HG03045 (cell line): ENCODE measurements around the gene NAXE.
"Not testable (repeated sequence)": the region's sequence is repeated elsewhere in the genome, so short reads cannot be mapped to it uniquely, and the experiment has no call there.

Experiments used
- ATAC-seq: cut with Tn5 transposase; IDR thresholded peaks from one replicate; pipeline ENCODE4 v1.9.1; 2021; ENCODE audit warnings: mild to moderate bottlenecking, moderate library complexity; ENCODE audit not compliant: unreplicated experiment

Gene NAXE

DNA sequence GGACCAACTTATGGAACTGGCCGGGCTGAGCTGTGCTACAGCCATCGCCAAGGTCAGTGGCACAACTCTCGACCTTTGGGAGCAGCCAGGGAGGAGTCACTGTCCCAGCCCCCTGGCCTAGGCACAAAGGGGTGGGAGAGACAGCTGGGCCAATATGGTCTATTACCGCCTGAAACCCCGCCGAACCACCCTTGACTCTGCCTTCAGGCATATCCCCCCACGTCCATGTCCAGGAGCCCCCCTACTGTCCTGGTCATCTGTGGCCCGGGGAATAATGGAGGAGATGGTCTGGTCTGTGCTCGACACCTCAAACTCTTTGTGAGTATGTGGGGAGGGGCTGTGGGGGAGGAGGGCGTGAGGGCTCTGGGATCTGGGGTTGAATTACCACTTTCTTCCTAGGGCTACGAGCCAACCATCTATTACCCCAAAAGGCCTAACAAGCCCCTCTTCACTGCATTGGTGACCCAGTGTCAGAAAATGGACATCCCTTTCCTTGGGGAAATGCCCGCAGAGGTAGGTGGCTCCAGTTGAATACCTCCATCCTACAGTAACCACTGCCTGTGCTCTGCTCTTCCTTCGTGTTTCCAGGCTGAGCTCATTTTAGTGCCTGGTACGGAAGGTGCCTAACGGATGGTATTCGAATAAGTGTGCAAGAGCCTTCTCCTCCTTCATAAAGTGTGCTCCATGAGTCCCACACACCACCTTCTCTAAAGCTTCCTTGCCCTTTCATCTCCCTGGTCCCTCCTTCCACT is 758 bp downstream of the NAXE start:
- ATAC-seq = no peak

DNA sequence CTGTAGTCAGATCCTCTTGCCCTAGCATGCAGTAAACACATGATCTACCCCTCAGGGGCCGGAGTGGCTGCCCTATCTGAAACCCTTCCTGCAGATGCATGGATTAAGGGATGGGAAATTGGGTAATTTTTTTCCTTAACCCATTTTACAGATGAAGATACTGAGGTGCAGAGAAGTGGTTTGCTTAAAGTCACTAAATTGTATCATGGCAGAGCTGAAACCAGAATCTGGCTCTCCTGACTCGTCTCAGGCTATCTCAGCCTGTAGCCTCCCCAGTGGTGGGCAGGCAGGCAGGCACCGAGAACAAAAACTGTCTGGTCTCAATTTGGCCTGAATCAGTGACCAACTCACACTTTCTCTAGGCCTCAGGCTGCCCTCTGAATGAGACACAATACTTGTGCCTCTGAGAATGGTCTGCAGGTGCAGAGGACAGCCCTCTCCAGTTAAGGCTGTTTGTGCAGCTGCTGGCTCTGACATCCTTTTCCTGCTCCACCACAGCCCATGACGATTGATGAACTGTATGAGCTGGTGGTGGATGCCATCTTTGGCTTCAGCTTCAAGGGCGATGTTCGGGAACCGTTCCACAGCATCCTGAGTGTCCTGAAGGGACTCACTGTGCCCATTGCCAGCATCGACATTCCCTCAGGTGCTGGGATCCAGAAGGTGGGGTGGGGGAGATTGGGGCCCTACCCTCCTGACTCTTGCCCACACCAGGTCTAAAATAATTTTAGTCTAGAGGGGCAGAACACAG is 1.5 kb downstream of the NAXE start:
- ATAC-seq = no peak

DNA sequence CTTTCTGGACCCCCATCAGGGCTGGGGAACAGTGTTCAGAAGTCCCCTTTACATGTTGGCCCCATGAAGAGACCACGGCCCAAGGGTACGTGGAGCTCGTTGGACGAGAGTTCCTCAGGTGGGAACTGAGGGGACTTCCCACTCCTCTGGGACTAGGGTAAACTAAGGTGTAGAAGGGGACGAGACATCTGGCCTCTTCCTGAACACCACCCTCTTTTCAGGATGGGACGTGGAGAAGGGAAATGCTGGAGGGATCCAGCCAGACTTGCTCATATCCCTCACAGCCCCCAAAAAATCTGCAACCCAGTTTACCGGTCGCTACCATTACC is 2.0 kb downstream of the NAXE start:
- no peak for ATAC-seq

DNA sequence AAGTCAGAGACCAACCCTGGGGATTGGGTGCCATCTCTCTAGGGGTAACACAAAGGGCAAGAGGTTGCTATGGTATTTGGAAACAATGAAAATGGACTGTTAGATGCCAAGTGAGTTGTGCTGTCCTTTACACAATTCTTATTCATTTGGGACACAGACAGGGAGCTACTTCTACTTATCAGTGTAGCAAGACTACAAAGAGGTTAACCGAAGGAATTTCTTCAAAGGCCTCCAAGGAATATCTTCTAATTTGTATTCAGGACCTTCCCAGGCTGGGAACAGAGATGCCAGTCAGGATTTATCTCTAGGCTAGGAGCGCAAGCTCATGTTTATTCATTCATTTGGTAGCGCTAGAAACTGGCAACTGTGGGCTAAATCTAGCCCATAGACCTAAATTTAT is 2.6 kb downstream of the NAXE start:
- ATAC-seq = no peak

DNA sequence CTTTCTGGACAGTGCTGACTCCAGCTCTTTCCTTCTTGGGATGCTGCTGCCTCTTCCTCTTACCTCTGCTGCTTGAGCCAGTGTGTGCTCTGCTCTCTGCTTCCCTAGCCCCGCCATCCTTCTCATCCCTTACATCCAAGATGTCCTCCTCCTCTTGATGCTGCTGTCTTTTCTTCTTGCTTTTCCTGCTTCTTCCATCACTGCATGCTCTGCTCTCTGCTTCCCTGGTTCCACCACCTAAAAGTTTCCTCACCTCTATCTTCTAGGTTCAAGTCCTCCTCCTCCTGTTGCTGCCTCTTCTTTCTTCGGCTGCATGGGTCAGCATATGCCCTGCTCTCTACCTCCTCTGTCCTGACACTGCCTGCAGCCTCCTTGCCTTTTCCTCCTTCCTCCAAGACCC is 3.4 kb downstream of the NAXE start:
- ATAC-seq = no peak

DNA sequence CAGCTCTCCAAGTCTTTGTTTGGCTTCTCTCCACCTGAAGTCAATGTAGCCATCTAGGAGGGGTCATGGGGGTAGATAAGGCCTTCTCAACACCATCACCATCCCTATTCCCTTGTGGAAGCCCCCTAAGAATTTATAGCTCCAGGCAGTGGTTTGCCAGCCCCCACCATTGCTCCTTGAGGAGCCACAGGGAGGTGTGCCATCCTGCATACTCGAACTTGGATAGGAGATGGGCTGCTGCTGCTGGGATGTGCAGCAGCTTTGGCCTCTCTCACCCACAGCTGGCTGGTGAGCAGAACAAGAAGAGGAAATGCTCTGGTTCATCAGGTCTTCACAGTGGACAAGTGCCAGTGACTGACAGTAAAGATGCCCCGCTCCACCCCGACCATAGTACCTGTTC is 4.8 kb downstream of the NAXE start:
- ATAC-seq = no peak

DNA sequence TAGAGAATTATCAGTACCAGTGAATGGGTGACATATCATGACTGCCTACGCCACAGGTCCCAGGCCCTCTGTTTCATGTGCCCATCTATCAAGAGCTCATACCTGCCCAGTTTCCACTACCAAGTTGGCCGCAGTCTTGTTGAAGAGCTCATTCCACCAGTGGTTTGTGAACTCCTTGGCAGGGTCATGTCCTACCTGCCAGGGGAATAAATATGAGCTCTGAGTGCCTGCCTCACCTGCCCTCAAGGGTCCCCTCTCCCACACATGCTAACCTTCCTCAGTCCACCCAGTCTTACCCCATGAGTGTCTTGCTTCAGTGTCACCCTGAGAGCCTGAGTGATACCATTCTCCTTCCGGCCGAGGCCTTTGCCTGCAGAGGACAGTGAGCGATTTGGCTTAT is 6.5 kb downstream of the NAXE start:
- ATAC-seq = no peak

DNA sequence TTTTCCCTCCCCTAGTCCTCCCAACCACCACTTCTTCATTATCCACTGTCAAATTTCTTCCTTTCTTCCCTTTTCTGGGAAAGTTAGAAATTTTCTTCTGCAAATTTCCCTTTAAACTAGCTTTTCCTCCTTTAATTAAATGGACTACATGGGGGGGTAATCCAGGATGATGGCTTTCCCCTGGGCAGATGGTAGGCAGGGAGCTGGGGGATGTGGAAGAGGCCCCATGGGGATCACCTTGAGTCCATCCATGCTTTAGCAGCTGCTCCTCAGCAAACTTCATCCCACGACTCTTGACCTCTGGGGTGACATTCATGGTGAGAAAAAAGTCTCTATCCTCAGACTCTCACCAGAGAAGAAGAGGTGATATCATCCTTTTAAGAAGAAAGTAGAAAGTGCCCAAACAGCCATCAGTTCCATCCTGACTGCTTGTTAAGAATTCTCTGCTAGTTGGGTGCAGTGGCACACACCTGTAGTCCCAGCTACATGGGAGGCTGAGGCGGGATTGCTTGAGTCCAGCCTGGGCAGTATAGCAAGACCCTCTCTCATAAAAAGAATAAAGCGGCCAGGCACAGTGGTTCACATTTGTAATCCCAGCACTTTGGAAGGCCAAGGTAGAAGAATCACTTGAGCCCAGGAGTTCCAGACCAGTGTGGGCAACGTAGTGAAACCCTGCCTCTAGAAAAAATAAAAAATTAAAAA is 7.3 kb downstream of the NAXE start:
- ATAC-seq = no peak

DNA sequence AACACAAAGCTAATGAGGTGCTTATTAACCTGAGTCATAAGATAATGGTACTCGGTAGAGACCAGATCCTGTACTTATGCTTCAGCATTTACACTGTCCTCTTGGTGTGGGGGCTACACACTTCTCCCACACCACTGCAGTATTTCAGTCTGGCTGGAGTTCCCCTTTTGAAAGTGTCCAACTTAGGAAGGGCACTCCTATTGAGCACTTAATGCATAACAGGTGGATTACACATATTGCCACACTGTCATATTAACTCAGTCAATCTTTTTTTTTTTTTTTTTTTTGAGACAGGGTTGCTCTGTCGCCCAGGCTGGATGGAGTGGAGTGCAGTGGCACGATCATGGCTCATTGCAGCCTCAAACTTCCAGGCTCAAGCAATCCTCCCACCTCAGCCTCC is 8.2 kb downstream of the NAXE start:
- no peak for ATAC-seq

DNA sequence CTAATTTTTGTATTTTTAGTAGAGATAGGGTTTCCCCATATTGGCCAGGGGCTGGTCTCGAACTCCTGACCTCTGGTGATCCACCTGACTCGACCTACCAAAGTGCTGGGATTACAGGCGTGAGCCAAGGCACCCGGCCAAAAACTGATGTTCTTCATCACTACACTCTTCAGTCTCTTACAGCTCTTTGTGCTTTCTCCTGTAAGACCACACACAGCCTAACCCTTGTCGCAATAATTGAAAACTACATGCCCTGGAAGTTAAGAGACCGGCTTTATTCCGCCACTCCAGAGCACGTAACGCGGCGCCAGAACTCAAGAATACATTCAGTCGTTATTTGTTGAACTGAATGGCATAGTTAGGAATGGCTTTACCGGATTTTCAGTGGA is 9.2 kb downstream of the NAXE start:
- no peak for ATAC-seq

DNA sequence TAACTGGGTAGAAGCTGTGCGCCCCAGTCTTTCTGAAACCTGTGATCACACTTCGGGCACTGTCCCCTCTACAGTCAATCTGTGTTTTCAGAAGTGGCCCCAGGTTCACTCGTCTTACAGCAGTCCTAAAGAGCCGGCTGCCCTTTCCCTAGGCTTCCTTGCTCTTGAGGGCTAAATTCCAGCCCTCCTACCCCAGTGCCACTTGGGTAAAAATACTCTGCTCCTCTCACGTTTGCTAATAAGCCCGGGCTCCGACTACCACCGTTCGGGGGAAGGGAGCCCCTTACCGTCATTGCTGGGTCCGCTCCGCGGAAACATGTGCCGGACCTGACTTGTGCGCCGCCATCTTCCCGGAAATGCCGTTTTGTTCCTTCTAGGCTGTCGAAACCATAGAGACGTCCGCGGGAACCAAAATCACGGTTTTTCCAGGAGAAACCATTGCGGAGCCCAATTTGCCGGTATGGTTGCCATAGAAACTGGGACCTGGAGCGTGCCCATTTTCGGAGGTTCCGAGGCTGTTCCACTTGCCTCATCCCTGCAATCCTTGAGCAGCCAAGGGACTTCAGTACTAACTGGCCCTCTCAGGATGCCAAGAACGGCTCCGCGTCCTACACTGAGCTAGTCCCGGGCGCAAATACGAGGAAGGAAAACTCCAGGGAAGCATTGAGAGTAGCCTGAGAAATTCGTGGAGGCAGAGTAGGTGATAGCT is 9.7 kb downstream of the NAXE start, which contains the start of gene GPATCH4:
Gene GPATCH4 (minus strand): TSS at position 358 of the 709 bp plus-strand sequence.
- peak; percentile 61 for ATAC-seq

DNA sequence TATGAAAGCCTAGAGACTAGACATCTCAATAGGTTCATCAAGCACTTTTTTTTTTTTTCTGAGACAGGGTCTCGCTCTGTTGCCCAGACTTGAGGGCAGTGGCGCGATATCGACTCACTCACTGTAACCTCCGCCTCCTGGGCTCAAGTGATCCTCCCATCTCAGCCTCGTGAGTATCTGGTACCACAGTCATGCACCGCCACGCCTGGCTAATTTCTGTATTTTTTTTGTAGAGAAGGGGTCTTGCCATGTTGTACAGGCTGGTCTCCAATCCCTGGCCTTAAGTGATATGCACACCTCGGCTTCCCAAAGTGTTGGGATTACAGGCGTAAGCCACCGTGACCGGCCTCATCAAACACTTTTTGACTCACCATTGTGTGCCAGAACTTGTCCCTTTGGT is 10.3 kb downstream of the NAXE start:
- no peak for ATAC-seq

DNA sequence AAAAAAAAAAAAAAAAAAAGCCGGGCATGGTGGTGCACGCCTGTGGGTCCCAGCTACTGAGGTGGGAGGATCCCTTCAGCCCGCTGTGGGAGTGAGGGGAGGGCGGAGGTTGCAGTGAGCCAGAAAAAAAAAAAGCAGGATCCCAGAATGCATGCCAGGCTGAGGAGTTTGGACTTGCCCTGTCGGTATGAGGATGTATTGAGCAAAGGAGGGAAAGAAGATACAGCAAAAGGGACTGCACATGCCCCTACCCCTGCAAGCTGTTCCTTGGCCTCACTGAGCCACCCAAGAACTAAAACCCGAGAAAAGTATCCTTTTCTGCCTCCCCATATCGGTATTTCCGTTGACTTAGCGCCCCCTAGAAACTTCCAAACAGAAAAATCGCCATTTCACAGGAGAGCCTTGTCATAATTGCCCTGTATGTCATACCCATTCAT is 11.0 kb downstream of the NAXE start:
- no peak for ATAC-seq

DNA sequence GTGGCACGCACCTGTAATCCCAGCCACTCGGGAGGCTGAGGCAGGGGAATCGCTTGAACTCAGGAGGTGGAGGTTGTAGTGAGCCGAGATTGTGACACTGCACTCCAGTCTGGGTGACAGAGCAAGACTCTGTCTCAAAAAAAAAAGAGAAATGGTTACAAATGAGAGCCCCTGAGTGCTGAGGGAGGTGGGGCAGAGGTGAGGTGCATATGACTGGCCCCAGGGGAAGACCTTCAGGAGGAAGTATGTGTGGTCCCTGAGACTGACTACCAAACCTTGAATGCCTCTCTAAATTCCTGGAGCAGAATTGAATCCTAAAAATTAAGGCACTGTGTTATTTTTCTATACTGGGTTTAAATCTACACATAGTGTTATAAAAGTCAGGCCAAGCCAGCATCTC is 15.8 kb downstream of the NAXE start:
- not testable (repeated sequence) for ATAC-seq

DNA sequence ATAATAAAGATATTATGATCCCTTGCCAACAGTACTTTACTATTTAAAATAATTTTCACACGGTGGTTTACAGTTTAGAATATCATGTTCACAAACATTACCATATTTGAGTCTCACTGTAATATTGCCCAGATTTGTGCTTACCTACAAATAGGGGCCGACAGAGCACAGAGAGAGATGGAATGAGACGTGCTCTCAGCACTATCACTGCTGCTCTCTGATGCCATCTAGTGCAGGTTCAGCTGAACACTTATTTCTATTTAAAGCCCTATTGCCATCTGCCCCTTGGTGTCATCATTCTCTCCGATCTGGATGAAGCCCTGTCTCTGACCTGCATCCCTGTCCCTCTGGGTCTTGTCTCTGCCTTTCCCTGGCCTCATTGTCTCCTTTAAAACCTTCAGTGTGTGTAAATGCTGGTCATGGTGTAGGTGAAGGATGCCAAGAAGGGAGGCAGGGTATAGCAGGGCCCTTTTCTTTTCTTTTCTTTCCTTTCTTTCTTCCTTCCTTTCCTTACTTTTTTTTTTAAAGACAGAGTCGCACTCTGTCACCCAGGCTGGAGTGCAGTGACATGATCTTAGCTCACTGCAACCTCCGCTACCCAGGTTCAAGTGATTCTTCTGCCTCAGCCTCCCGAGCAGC is 16.6 kb downstream of the NAXE start:
- ATAC-seq = no peak

DNA sequence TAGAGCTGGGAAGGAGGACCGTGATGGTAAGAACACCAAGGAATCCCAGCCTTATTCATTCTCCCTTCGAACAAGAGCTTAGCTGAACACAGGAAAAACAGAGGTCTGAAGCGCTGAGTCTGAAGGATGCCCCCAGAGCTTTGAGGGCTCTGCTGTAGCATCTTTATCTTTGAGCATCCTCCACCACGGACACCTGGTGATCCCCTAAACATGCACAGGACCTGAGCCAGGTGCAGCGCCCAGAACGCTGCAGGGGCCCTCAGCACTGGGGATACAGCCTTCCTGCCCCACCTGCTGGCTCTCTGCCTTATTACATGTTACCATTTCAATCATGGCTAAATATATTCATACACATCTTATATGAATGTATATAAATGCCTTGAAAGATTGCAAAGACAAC is 17.4 kb downstream of the NAXE start:
- no peak for ATAC-seq

DNA sequence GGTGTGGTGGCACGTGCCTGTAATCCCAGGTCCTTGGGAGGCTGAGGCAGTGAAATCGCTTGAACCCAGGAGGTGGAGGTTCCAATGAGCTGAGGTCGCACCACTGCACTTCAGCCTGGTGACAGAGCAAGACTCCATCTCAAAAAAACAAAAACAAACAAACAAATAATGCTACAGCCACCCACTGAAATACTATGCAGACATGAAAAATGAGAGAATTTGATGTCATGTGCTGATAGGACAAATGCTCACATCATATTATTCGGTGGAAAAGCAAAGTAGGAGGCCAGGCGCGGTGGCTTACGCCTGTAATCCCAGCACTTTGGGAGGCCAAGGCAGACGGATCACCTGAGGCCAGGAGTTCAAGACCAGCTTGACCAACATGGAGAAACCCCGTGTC is 18.5 kb downstream of the NAXE start:
- ATAC-seq = not testable (repeated sequence)

DNA sequence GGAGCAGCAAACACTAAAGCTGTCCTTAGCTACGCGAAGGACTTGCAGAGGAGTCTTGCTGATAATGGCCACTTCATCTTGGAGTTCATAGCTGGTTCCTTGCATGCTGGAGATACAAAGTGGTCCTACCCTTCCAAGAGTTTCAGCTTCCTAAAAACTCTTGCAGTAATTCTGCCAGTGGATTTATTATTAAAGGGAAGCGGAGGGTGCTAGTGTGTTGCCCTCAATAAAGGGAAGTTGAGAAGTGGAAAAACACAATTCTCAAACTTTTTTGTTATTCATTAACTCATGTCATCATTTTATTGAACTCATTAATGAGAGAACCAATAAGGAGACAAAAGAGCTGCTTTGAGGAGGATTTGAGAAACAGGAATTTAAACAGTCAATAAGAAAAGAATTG is 21.1 kb downstream of the NAXE start:
- ATAC-seq = no peak

DNA sequence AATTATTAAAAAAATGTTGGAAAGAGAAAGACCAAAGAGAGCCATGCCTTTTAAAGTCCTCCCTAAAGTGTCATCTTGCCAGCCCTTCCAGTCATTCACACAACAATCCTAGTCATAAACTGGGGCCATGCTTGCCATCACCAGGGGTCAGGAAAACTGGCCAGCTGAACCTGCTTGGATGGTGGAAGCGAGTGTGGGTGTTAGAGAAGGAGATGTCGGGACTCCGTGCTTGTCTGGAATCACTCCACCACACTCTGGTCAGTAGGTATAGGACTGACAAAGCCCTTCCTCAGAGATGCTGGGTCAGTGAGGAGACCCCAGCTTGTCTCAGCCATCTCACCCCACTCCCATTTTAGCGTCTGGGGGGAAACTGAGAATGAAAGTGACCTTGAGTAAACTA is 24.4 kb downstream of the NAXE start:
- no peak for ATAC-seq

DNA sequence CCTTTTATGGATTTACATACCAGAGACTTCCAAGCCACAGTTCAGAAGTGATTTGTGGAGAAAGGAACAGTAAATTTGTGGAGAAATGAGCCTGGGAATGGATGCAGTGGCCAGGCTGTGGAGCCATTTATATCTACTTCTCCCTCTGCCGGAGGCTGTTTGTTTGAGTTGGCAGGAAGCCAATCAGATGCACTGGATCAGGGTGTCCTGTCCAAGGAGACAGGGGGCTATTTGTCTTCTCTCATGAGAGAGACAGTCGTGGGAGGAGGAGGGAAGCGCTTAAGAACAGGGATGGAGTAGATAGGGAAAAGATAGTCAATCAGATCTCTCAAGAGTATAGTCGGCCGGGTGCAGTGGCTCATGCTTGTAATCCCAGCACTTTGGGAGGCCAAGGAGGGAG is 24.9 kb downstream of the NAXE start:
- no peak for ATAC-seq
